CD14-positive monocyte (primary cell): ENCODE results near the gene DPCD. TPM values are rescaled to one million over a fixed set of nuclear protein-coding genes. Genes with fewer than 3 reads are reported as not detected.

Source experiments
- DNase-seq, 3 donors: peaks; one replicate each; pipeline ENCODE4 v3.0.0-alpha.2; 2011 to 2022
- H2AFZ ChIP-seq: 2 replicates; pipeline ENCODE4 v1.6.0; 2012; ENCODE audit warnings: mild to moderate bottlenecking, low read depth, low read length, inconsistent platforms; ENCODE audit not compliant: insufficient read depth, poor library complexity, severe bottlenecking
- H3K27ac ChIP-seq, 2 donors: 1 replicate in 1 of 2; 2 replicates in 1 of 2; pipeline ENCODE4 v1.5.1; 2012 to 2013; ENCODE audit warnings: low read length in 2 of 2, control low read depth in 1 of 2, inconsistent platforms in 1 of 2, low read depth in 1 of 2, mild to moderate bottlenecking in 1 of 2
- H3K27me3 ChIP-seq, 2 donors: one replicate each; pipeline versions ENCODE4 v1.6.0 to v1.6.1; 2011 to 2013; ENCODE audit warnings: low read length in 2 of 2; ENCODE audit not compliant: control insufficient read depth in 2 of 2, insufficient read depth in 2 of 2
- H3K36me3 ChIP-seq, 2 donors: replicated peaks in 1 of 2; 1 replicate in 1 of 2; 2 replicates in 1 of 2; pipeline versions ENCODE4 v1.5.1 to v1.6.1; 2012 to 2013; ENCODE audit warnings: low read length in 2 of 2, control low read depth in 1 of 2, inconsistent platforms in 1 of 2, mild to moderate bottlenecking in 1 of 2; ENCODE audit not compliant: insufficient read depth in 2 of 2, control insufficient read depth in 1 of 2
- H3K4me1 ChIP-seq, 2 donors: 1 replicate in 1 of 2; 2 replicates in 1 of 2; pipeline versions ENCODE4 v1.5.1 to v1.6.1; 2012 to 2013; ENCODE audit warnings: low read length in 2 of 2, control low read depth in 1 of 2, inconsistent platforms in 1 of 2, mild to moderate bottlenecking in 1 of 2, moderate library complexity in 1 of 2; ENCODE audit not compliant: insufficient read depth in 2 of 2, control insufficient read depth in 1 of 2
- H3K4me2 ChIP-seq: replicated peaks from 2 replicates; pipeline ENCODE3; 2012; ENCODE audit warnings: low read length, moderate library complexity, mild to moderate bottlenecking; ENCODE audit not compliant: poor library complexity, severe bottlenecking; ENCODE audit errors: extremely low read depth
- H3K4me3 ChIP-seq, 3 experiments: fragments of 200-600 bp in 1 of 3; sonication (generic) in 1 of 3; replicated peaks in 1 of 3; 1 replicate in 2 of 3; 2 replicates in 1 of 3; pipeline ENCODE4 v1.5.1; 2011 to 2013; ENCODE audit warnings: low read length in 3 of 3, mild to moderate bottlenecking in 3 of 3, control low read depth in 2 of 3, low read depth in 2 of 3, inconsistent platforms in 1 of 3, moderate library complexity in 1 of 3
- H3K79me2 ChIP-seq: 2 replicates; pipeline ENCODE4 v1.6.0; 2012; ENCODE audit warnings: mild to moderate bottlenecking, control low read depth, inconsistent platforms, low read length, moderate library complexity; ENCODE audit not compliant: insufficient read depth
- H3K9ac ChIP-seq: 2 replicates; pipeline ENCODE4 v1.6.0; 2017; ENCODE audit warnings: low read length, mild to moderate bottlenecking; ENCODE audit not compliant: insufficient read depth, poor library complexity, severe bottlenecking
- H3K9me3 ChIP-seq, 2 donors: replicated peaks in 1 of 2; 1 replicate in 1 of 2; 2 replicates in 1 of 2; pipeline versions ENCODE4 v1.5.1 to v1.6.1; 2012 to 2013; ENCODE audit warnings: low read length in 2 of 2, control low read depth in 1 of 2; ENCODE audit not compliant: control insufficient read depth in 1 of 2, insufficient read depth in 1 of 2
- H4K20me1 ChIP-seq: 2 replicates; pipeline ENCODE4 v1.6.0; 2012; ENCODE audit warnings: mild to moderate bottlenecking, low read length, control low read depth, moderate library complexity; ENCODE audit not compliant: insufficient read depth
- H3K27ac Mint-ChIP-seq, 7 donors: one replicate each; pipeline ENCODE4 v1.8.0; 2020; ENCODE audit warnings: mild to moderate bottlenecking in 7 of 7, mixed read lengths in 7 of 7, moderate library complexity in 6 of 7, inconsistent platforms in 2 of 7
- H3K27me3 Mint-ChIP-seq, 3 donors: one replicate each; pipeline ENCODE4 v1.8.0; 2021 to 2022; ENCODE audit warnings: low read depth in 3 of 3, mild to moderate bottlenecking in 3 of 3, mixed read lengths in 3 of 3, moderate library complexity in 3 of 3, inconsistent platforms in 1 of 3
- H3K36me3 Mint-ChIP-seq, 2 donors: one replicate each; pipeline ENCODE4 v1.8.0; 2020; ENCODE audit warnings: mixed read lengths in 2 of 2, inconsistent platforms in 1 of 2, mild to moderate bottlenecking in 1 of 2
- H3K4me1 Mint-ChIP-seq: one replicate; pipeline ENCODE4 v1.8.0; 2020; ENCODE audit warnings: mild to moderate bottlenecking, mixed read lengths
- H3K4me3 Mint-ChIP-seq, 2 donors: one replicate each; pipeline ENCODE4 v1.8.0; 2020; ENCODE audit warnings: mild to moderate bottlenecking in 2 of 2, mixed read lengths in 2 of 2, moderate library complexity in 1 of 2
- H3K9me3 Mint-ChIP-seq, 7 donors: one replicate each; pipeline ENCODE4 v1.8.0; 2020 to 2022; ENCODE audit warnings: mixed read lengths in 7 of 7, mild to moderate bottlenecking in 6 of 7, moderate library complexity in 6 of 7, inconsistent platforms in 2 of 7
- CTCF ChIP-seq: fragments of 200-600 bp; IDR thresholded peaks from one replicate; pipeline ENCODE4 v1.8.0; 2022; ENCODE audit warnings: antibody characterized with exemption, mild to moderate bottlenecking
- WGBS: methylation state at CpG from one replicate; pipeline ENCODE4 v1.1.5; 2013; ENCODE audit warnings: missing lambda C conversion rate; ENCODE audit not compliant: insufficient coverage; 5-methylcytosine and 5-hydroxymethylcytosine counted together
- intact Hi-C, 2 donors: fragments of 100-400 bp; cut with micrococcal nuclease; formaldehyde crosslinking; loops; one replicate each; pipeline versions ENCODE4 v1.15.0 to v1.15.1; 2023
- polyA minus RNA-seq: library from RNA; depleted of rRNA, polyadenylated mRNA; stranded (reverse); fragments of >200 nt; gene quantifications from 2 replicates; pipeline ENCODE4 v1.2.3, GENCODE V29; 2012
- polyA plus RNA-seq, 3 donors: library from polyadenylated mRNA; depleted of rRNA in 1 of 3; unstranded in 2 of 3; stranded (reverse) in 1 of 3; fragments of 300-500 nt in 2 of 3; fragments of >200 nt in 1 of 3; fragmentation: Illumina TruSeq in 2 of 3; gene quantifications; 1 replicate in 2 of 3; 2 replicates in 1 of 3; pipeline ENCODE4 v1.2.3, GENCODE V29; 2012 to 2021
- total RNA-seq, 12 experiments: library from RNA in 1 of 12; stranded (reverse) in 1 of 12; fragments of 120-200 nt in 1 of 12; gene quantifications; one replicate each; pipeline ENCODE4 v1.2.4 and lab custom pipeline; 2013 to 2026; ENCODE audit warnings: mixed read lengths in 6 of 12, inconsistent platforms in 1 of 12

Gene DPCD
- total RNA-seq (2013) = 11.3 TPM
- polyA plus RNA-seq (10 to 100 TPM in 1 of 3 donors, 1 to 10 TPM in 2; 8.6 to 17.0 (median 9.0) TPM), polyA minus RNA-seq (2.4 and 5.4 TPM in 2 replicates), total RNA-seq (lab: John Stamatoyannopoulos, UW) (0.17 to 3.2 (median 1.7) reads per million in 11 experiments)

- Histone ChIP-seq H3K79me2 (peaks cover 20% of the 10 kb centered on the region), H3K27me3 (no peaks in the 10 kb centered on the region), H3K4me3 (peak within 1 kb of the TSS; percentile 70 to 99 (median 90)), H3K4me2 (peak within 1 kb of the TSS; percentile 81), H4K20me1 (no peaks in the 10 kb centered on the region), H3K27ac (peak within 1 kb of the TSS in 1 of 2 donors; percentile 84), H3K4me1 (peaks cover 39 to 45% of the 10 kb centered on the region in 2 donors), H3K9me3 (no peaks in the 10 kb centered on the region), H3K36me3 (peaks cover 20 to 23% of the 10 kb centered on the region in 2 donors), H3K9ac (peak within 1 kb of the TSS; percentile 87), H2AFZ (peak within 1 kb of the TSS; percentile 99)
- TF ChIP-seq CTCF = no peak
- DNase-seq = peak; percentile 83 to 94 (median 90)
- H3K27ac Mint-ChIP-seq = peak within 1 kb of the TSS; percentile 81 to 92 (median 86)
- H3K36me3 Mint-ChIP-seq = peaks cover 27% of the 10 kb centered on the region in 2 donors
- H3K4me1 Mint-ChIP-seq = peaks cover 38% of the 10 kb centered on the region
- intact Hi-C loops = loop anchor here in 1 of 2 donors (5.0 kb wide), 1 partner anchor 236 kb away; the partner anchor contains the start of gene BTRC
- peak within 1 kb of the TSS; percentile 93 to 94 for H3K4me3 Mint-ChIP-seq
- peaks cover 0 to 1% (median 0%) of the 10 kb centered on the region in 3 donors for H3K27me3 Mint-ChIP-seq
- under 1% methylated on average over 42 of the region's 50 CpGs for WGBS
- no peaks in the 10 kb centered on the region for H3K9me3 Mint-ChIP-seq
Observed at GRCh38 chr10:101587725-101588653, at the start of gene DPCD, which contains the start of gene POLL. TSS of gene DPCD (plus strand) at chr10:101588321. CDS start at chr10:101588337, 16 bp downstream. TSS of gene POLL (minus strand) at chr10:101588257. CDS start at chr10:101587360, 897 bp downstream.

GRCh38 chr10:101538446-101538845 is 49.7 kb upstream of the DPCD start:
- no peak for DNase-seq
- H3K9ac ChIP-seq = no peak overlapping the region
- no peak overlapping the region for H2AFZ ChIP-seq
- 92% methylated on average over 2 of the region's 2 CpGs for WGBS
- no peak for TF ChIP-seq CTCF
- peaks cover 41 to 45% of the 10 kb centered on the region in 2 donors for H3K36me3 Mint-ChIP-seq
- H3K36me3 ChIP-seq = peaks cover 12 to 40% of the 10 kb centered on the region in 2 donors
- H4K20me1 ChIP-seq = no peaks in the 10 kb centered on the region
- H3K27ac Mint-ChIP-seq = no peak overlapping the region
- intact Hi-C loops = no loop called here
- H3K4me2 ChIP-seq = no peak overlapping the region
- no peaks in the 10 kb centered on the region for H3K9me3 ChIP-seq
- no peaks in the 10 kb centered on the region for H3K27me3 Mint-ChIP-seq
- H3K27me3 ChIP-seq = no peaks in the 10 kb centered on the region
- H3K9me3 Mint-ChIP-seq = no peaks in the 10 kb centered on the region
- no peak overlapping the region for H3K4me3 Mint-ChIP-seq
- H3K4me3 ChIP-seq = no peak overlapping the region
- no peaks in the 10 kb centered on the region for H3K79me2 ChIP-seq
- H3K4me1 Mint-ChIP-seq = no peaks in the 10 kb centered on the region
- no peaks in the 10 kb centered on the region for H3K4me1 ChIP-seq
- H3K27ac ChIP-seq = no peak overlapping the region
